ENCODE data around the gene CYSTM1. TPM values are rescaled to one million over a fixed set of nuclear protein-coding genes. Genes with fewer than 3 reads are reported as not detected.
A peak's percentile ranks its signal among the peaks of the same experiment; 100 is the strongest.

CYSTM1 gene
- total RNA-seq, 1 donor from 2014 or later, result 19.7 TPM

DNA sequence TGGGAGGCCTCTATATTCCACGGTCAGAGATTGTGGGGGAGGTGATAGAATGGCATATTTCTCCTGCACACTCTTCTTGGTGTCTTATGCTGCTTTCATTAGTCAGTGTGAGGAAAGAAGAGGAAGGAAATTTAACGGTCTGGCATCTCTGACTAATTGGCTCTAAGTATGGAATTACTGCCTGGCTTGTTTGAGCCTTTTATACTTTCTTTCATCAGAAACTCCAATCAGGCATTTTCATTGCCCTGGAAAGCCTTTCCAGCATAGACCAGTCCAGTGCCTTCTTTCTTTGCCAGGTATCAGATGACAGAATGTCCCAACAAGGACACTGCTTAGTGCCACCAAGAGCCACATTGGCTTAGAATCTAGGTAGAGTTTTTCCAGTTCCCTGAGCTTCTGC is 30.2 kb downstream of the CYSTM1 start:
- peak; percentile 41 for DNase-seq (ENCODE audit: low read depth, low spot score)

DNA sequence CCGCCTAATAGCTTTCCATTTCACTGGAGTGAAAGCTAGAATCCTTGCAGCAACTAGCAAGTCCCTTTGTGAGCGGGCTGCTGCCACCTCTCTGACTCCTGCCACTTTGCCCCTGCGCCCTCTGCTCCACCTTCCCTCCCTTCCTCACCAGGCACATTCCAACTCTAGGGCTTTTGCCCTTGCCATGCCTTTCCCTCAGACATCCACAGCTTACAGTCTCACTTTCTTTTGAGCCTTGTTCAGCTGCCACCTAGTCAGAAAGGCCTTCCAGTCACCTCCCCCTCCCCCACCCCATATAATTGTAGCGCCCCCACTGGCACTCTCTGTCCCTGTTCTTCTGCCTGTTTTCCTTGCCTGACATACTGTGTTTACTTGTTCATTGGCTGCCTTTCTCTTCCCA is 31.0 kb downstream of the CYSTM1 start:
- no peak for DNase-seq (ENCODE audit: low read depth, low spot score)

DNA sequence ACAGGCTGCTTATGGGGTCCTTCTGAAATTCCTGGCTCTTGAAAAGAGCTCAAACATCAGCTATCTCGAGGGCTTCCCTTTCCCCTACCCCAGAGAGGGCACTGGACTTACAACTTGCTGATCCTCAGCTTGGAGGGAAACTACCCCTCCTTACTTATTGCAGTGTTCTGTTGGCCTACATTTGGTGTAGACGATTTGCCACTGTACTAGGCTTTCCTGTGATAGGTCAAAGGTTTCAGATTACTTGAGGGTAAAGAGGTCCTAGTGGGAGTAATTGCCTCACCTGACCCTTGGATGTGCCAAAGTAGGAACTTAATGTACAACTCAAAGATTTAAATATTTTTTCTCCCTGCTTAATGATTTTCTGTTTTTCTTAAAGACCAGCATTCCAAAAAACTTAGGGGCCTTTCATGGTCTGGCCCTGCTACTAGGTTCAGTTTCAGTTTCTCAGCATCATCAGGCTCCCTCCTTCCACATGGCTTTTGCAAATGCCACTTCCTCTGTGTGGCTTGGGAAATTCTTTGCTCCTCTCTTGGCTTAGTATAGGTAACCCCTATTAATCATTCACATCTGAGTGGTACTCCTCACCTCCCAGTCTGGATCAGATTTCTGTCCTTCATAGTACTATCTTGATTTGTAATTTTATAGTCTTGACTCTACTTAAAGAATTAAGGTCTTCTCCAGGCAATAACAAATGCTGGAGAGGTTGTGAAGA is 32.4 kb downstream of the CYSTM1 start:
- no peak for DNase-seq (ENCODE audit: low read depth, low spot score)

DNA sequence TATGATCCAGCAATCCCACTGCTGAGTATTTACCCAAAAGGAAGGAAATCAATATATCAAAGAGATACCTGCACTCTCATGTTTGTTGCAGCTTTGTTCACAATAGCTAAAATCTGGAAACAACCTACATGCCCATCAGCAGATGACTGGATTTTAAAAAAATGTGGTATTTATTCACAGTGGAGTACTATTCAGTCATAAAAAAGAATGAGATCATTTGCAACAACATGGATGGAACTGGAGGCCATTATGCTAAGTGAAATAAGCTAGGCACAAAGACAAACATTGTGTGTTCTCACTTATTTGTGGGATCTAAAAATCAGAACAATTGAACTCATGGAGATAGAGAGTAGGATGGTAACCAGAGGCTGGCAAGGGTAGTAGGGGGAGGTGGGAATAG is 33.1 kb downstream of the CYSTM1 start:
- DNase-seq (ENCODE audit: low read depth, low spot score), result no peak

DNA sequence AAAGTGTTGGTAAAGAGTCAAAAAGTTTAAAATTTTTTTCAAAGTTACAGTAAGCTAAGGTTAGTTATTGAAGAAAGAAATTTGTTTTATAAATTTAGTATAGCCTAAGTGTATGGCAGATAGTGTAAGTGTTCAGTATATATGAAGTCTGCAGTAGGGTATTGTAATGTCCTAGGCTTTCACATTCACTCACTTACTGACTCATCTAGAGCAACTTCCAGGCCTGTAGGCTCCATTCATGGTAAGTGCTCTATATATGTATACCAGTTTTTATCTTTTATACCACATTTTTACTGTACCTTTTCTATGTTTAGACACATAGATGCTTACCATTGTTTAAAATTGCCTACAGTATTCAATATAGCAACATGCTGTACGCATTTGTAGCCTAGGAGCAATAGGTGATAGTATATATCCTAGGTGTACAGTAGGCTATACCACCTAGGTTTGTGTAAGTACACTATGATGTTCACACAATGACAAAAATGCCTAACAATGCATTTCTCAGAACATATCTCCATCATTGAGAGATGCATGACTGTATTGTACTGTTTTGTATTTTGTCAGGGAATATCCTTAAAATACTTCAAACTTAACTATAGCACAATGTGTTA is 38.5 kb downstream of the CYSTM1 start:
- DNase-seq (ENCODE audit: low read depth, low spot score), result no peak

DNA sequence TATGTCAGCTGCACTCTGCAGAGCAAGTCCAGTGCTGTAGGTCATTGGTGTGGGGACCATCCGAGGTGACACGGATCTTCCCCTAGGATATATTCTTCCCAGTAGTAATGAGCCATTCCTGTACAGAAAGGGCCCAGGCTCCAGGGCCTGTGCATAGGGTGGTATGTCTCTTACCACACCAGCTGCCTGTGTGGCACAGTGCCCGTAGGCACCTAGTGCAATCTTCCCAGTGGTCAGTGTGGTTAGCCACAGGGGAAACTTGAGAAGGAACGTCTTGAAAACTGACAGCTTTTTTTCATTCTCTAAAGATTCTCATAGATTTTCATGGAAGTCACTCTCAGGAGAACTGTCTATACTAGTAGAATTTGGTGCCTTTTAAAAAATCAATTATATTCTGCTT is 39.8 kb downstream of the CYSTM1 start:
- DNase-seq (ENCODE audit: low read depth, low spot score), result no peak

DNA sequence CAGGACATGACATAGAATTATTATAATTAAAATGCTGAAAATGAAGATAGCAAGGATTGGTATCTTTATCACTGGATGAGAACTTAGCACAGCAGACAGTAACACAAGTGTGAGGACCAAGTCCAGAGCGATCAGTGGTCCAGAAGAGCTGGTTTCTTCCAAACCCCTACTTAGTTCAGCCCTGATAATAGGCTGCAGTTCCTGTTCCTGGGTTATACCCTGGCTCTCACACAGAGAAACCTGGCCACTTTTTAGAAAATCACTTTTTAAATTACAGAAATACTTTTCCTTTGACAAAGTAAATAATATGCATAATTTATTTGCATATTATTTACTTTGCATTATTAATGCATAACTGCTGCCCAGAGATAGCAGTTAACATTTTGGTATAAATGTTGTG is 40.3 kb downstream of the CYSTM1 start:
- no peak for DNase-seq (ENCODE audit: low read depth, low spot score)

DNA sequence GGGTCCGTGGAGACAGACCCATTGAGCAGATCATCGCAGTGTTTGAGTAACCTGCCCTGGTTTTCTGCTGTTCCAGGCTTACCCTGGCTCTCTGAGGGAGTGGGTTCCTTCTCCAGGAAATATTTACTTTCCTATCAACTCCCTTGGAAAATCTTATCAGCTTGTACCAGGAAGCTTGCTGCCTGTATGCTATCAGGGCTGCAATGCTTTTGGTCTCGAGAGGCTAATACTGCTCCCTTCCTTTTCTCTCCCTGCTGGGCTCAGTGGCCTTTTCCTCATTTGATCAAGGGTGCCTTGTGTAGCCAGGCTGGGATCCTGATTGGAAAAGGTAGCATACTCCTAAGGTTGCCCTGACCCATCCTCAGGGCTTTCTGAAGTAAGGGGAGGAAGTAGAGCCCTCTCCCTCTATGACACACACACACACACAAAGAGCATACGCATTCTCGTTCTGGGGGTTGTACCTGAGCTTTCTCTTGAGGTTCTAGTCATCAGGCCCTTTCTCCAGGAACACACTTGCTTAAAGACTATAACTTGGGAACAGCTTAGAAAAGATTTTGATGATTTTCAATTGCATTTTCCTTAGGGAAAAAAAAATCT is 41.6 kb downstream of the CYSTM1 start:
- no peak for DNase-seq (ENCODE audit: low read depth, low spot score)

DNA sequence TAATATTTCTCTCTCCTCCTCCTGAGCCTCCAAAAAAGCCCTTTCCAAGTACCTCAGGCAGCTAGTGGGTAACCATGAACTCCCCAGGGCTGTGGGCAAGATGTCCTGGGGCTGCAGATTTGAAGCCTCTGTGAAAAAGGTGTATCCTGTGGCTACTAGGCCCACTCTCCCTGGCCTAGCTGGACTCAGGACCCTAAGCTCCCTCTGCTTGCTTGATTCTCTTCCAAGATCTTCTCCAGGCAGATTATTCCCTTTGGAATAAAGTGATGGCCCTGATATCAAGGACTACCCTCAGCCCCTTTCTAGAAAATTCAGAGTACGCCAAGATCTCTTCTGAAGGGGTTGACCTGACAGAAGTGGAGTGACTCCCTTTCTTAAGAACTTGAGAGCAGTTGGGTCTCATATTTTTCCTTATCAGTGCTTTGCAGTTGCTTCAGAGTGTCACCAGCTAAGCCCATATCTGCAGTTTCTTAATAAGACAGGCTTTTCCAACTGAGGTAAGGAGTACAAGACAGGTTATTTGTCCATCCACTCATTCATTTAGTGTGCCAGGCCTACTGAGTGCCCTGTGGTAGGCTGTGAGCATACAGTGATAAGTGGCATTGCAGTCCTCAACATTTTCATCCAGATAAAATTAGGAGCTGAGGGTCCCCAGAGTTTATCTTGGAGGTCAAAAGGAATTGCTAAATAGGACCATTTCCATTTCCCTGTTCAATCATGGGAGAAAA is 42.5 kb downstream of the CYSTM1 start:
- DNase-seq (ENCODE audit: low read depth, low spot score), result no peak

DNA sequence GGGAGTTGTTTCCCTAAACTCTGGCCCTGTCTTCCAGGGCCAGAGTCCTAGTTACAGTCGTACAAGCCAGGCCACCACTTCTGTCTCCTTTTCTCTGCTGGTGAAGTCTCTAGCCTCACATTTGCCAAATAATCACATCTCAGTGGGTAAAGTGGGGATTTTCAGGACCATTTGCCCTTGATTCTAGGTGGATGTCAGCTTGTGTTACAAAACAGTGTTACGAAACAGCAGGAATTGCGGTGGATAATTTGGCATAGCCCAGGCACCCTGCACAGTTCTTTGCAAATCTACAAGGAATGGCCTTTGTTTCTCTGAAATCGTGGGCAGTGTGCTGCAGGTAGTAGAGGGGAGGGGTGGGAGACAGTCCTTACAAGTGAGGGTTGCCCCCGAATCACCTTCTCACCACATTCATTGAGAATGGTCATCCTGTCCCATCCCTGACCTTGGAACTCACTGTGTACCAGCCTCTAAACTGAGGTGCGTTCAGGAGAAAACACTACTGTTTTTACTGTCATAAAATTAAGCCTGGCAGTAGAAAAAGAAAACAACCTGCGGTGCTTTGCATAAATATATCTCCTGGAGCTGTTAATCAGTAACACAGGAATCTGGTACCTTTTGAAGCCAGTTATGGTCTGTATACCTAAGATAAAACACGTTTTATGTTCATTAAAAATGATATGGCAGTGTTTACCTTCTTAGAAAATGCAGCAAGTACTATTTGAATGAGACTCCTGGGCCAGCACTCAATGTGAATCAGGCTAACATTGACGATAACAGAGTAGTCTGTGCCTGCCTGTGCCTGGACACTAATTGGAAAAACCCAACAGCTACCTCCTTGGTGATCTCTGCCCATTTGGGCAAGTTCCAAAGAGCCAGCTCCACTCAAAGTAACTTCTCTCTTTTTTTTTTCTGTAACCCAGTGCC is 44.3 kb downstream of the CYSTM1 start:
- no peak for DNase-seq (ENCODE audit: low read depth, low spot score)

DNA sequence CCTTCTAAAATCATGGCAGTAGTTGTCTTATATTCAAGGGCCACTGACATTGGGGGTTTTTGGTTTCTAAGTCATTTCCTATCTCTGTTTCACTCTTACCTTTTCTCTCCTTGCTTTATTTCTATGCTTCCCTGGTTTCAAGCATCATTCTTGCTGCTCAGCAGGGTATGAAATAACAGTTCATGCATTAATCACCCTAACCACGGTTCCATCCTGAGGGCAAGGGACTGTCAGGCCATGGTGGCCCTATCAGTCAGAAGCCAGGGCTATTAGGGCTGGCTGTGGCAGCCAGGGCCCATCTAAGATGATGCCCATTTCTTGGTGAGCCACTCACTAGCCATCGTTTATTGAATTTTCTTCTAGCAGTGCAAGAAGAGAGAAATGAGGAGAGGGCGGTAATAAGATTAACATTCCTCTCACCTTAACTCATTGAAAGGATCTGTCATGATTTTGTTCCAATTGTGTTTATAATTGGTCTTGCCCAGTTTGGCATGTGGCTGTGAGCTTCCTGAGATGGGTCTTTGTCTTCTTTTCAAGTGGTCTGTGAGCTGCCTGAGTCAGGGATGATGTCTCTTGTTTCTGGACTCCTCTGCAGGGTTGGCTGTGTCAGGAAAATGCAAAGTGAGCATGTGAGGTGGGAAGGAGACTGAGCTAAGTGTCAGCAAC is 45.2 kb downstream of the CYSTM1 start:
- no peak for DNase-seq (ENCODE audit: low read depth, low spot score)

DNA sequence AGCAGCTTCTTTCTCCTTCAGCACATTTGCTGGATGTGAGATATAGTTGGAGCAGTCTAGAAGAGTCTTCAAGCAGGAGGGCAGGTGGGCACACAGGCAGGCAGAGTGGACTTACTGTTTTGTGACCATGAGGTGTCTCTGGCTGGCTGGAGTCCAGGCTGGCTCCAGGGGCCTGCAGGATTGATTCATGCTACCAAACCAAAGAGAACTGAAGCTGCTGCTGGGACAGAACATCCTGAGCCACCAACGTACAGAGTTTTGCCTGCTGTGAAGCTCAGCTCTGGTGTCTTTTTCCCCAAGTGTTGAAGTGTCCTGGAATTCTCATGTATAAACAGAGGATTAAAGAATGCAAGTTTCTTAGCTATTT is 45.7 kb downstream of the CYSTM1 start:
- no peak for DNase-seq (ENCODE audit: low read depth, low spot score)

DNA sequence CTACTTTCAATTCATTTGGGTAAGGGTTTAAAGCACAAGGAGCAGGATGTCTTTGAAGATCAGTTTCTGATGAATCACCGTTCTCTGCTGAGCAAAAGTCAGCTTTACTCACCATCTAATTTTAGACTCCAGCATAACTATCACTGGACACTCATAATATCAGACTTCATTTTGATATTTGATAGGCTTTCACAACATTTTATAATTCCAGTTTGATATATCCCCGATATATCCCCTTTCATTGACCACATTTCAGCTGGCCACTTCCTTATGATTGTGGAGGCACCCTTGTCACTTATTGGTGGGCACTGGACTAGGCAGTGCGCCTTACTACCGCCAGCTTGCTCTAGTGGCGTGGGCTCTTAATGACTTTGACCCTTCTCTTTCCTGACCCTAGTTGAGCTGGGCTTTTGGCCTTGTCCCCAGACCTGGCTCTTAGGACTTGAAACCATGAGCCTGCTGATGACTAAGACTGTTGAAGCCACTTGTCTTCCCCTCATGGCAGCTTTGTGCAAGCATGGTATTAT is 46.8 kb downstream of the CYSTM1 start:
- DNase-seq (ENCODE audit: low read depth, low spot score), result no peak

DNA sequence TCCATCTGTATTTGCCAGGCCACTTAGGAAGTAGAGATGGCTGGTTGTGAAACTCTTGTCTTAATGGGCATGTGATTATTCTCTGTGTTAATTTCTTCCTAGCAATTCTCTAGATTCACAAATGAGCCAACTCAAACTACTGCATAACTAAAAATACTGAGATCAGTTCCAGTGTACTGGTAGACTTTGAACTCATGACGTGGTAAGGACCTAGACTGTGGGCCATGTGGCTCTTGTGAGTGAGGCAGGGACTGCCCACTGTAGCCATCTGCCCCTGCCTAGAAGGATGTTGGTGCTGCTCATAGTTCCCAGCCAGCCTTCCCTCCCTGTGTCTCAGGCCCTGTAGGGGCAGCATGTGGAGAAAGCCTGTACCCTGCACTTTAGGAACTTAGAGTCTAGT is 47.4 kb downstream of the CYSTM1 start:
- DNase-seq (ENCODE audit: low read depth, low spot score), result no peak

DNA sequence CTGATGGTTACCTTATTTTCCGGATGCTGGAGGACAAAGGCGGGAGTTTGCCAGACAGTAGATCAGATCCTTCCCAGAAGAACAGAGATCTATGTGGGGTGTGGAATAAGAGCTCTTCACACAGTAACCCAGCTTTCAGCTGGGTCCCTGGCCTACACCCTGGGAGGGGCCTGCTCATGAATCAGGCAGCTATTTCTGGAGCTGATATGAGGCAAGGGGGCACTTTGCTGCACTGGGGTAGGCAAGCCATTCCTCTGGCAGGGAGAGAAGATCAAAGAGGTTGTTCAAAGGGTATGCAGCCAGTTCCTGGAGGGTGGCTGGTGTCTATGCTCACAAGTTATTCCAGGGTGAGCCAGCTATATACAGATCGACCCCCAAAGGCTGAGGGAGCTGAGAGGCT is 48.6 kb downstream of the CYSTM1 start:
- no peak for DNase-seq (ENCODE audit: low read depth, low spot score)

DNA sequence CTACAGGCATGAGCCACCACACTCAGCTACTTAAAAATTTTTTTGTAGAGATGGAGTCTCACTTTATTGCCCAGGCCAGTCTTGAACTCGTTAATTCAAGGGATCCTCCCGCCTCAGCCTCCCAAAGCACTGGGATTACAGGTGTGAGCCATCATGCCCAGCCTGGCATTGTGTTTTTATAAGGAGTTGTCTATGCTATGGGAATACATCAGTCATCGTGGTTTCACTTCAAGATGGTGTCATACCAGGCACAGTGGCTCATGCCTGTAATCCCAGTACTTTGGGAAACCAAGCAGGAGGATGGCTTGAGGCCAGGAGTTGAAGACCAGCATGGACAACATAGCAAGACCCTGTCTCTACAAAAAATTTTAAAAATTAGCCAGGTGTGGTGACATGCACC is 49.7 kb downstream of the CYSTM1 start:
- no peak for DNase-seq (ENCODE audit: low read depth, low spot score)

DNA sequence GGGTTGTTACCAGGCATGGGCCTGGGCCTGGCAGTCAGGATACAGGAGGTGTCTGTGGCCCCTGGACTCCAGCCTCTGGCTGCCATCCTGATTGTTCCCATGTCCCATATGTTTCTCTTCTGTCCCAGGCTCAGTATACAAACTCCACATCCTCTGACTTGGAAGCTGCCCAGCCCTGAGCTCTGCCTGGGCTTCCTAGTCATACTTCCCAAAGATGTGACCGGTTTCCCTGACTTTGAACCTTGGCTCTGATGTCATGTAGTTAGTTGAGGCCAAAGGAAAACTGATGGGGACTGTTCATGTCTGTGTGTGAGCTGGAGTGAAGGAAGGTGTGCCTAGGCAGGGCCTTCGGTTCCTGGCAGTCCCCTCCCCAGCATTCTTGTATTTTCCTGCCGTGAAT is 50.4 kb downstream of the CYSTM1 start:
- no peak for DNase-seq (ENCODE audit: low read depth, low spot score)

DNA sequence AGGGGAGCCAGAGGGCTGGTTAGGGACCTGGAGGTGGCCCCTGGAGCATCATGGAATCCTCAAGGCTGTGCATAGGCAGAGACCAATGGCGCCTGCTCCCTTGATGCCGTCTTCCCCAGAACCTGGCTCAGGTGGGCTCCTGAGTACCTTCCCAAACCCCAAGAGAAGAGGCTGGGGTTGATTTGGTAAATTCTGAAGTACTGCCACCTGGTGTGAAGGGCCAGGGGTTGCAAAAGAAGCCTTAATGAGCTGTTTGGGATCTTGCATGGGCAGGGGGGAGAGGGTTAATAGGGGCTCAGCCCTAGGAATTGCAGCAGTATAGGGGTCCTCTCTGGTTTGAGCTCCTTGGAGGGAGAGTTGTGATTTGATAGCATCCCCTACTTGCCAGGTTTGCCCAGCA is 52.1 kb downstream of the CYSTM1 start:
- no peak for DNase-seq (ENCODE audit: low read depth, low spot score)

DNA sequence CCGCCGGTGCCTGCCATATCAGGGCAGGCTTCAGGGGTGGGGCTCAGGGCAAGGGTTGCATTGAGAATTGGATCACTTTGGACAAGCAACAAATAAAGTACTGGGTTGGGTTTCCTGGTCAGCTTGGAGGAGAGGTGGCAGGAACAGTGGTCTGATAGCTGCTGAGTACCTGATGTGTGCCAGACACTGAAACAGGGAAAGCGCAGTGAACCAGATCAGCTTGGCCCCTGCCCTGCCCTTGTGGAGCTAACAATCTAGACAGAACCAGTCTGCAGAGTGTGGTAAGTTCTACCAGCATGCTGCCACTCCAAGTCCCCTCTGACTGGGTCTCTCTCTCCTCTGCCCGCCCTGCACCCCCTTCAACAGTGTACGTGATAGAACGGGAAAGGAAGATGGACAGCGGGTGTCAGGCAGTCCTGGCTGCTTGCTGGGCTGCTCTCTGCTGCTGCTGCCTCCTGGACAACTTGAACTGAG is 53.4 kb downstream of the CYSTM1 start:
- no peak for DNase-seq (ENCODE audit: low read depth, low spot score)

DNA sequence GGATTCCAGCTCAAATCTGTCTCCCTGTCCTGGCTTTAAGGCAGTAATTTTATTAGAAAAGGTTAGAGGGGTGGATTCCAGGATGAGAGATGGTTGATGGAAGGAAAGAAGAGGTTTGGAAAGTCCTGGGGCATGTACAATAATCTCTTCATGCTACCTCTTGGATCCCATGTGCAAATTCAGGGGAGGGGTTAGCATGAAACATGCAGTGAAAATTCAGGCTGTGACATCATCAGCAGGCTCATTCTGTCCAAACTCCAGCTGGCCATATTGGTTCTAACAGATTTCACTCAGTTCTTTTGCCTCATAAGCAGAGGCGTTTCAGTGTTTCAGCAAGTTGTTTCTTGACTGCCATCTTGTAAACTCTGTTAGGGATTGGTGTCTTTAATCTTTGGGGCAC is 55.4 kb downstream of the CYSTM1 start:
- DNase-seq (ENCODE audit: low read depth, low spot score), result no peak

Measured in pulmonary artery endothelial cell (primary cell).